Measurements from ENCODE around the gene STX2.

GRCh38 chr12:130856088-130856487 is 17.0 kb upstream of the STX2 start:
- TF ChIP-seq CTCF (IDR thresholded peaks at IDR 0.05; ENCODE audit: low read depth, low read length, poor library complexity, severe bottlenecking) (no peak), EZH2phosphoT487 (IDR thresholded peaks at IDR 0.05; ENCODE audit: borderline replicate concordance, low read length) (no peak)

All from DOHH2 (cell line).